Measurements from ENCODE around the gene RNU11.
"Not testable (repeated sequence)": the region's sequence is repeated elsewhere in the genome, so short reads cannot be mapped to it uniquely, and the experiment has no call there.

RNU11 gene

GRCh38 chr1:28648474-28649198 lies at the start of gene RNU11:
RNU11 (plus strand) TSS chr1:28648600.
- peak; percentile 91 for DNase-seq

- DNase-seq = no peak
These were observed 46.7 kb upstream of the RNU11 start for GRCh38 chr1:28601696-28602095.

GRCh38 chr1:28602536-28603439 lies 45.6 kb upstream of the RNU11 start:
- DNase-seq = no peak

DNA sequence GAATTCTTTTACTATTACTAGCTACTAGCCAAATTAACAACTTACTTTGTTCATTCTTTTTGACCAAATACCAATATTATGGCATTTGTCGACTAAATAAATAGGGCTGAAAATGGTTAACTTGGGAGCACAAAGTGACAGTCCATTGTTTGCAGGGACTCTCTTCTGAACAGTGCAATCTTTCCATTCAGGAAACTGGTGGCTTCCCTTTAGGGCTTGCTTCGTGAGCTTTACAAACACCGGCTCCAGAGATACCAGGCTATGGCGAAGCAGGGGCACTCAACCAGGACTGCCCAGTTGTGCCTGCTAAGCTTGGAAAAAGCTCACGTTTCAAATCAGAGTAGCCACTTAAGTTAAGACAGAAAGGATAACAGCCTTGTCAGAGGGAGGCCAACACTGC lies 44.0 kb upstream of the RNU11 start:
- DNase-seq = no peak

GRCh38 chr1:28604962-28605361 lies 43.4 kb upstream of the RNU11 start:
- DNase-seq = no peak

- no peak for DNase-seq
These were observed 41.6 kb upstream of the RNU11 start for GRCh38 chr1:28606771-28607170.

GRCh38 chr1:28613175-28613574 lies 35.2 kb upstream of the RNU11 start:
- DNase-seq = no peak

DNA sequence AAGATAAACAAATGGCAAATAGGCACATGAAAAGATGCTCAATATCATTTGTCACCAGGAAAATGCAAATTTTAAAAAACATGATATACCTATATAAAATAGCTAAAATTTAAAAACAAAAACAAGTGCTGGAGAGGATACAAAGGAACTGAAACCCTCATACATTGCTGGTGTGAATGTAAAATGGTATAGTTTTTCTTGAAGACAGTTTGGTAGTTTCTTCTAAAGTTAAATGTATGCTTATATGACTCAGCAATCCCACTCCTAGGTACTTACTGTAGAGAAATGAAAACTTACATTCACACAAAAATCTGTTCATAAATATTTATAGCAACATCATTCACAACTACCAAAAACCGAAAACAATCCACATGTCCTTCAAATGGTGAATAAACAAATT lies 16.7 kb upstream of the RNU11 start:
- no peak for DNase-seq

DNA sequence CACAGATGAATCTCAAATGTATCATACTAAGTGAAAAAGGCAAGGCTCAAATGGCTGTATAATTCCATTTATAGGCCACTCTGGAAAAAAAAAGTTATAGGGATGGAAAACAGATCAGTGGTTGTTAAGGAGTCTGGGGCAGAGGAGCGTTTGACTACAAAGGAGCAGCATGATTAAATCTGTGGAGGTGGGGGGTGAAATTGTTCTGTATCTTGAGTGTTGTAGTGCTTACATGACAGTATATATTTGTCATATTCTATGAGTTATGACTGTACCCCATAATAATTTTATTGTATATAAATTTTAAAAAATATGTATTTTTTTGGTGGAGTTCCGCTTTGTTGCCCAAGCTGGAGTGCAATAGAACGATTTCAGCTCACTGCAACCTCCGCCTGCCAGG lies 15.8 kb upstream of the RNU11 start:
- DNase-seq = no peak

DNA sequence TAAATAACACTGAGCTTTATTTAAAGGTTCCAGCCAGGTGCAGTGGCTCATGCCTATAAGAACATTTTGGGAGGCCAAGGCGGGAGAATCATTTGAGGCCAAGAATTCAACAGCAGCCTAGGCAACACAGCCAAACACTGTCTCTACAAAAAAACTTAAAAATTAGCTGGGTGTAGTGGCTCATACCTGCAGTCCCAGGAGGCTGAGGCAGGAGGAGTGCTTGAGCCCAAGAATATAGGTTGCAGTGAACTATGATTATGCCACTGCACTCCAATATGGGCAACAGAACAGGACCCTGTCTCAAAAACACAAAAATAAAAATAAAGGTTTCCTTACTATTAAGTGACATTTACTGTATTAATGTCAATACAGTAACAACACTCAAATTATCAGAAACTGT lies 7.6 kb upstream of the RNU11 start:
- no peak for DNase-seq

- DNase-seq = no peak
These were observed 6.1 kb upstream of the RNU11 start for GRCh38 chr1:28642056-28642846.

DNA sequence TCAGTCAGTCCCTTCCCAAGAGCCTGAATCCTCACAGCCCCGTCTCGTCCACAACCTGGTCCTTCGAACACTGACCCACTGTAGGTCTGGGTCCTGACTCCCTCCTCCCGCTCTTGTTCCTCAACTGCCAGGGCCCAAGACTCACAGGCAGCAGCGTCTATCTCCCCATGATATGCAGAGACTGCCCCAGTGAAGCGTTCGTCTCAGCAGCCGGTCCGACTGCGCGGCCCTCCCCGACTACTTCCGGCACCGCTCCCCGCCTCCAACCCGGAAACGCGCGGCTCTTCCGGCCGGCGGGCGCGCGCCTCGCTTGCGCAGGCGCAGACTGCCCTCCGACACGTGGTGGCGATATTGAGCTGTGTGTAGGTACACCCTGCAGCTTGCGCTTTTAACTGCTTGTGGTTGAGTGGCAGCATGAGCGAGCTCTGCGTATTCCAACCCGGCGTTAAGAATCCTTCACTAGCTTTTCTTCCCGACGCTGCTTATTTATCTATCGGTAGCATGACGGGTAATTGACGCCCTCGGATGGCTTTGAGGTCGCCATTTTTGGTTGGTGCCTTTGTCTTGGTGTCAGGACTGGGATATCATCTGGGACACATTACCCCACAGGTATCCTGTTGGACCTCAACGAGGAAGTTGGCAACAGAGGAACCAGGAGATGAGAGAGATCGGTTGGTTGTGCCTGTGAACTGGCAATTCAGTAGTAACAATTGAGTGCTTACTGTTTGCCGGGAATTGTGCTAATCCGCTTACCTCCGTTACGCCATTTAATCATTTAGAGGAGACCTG lies 5.4 kb upstream of the RNU11 start, which contains the start of gene TAF12:
TSS of gene TAF12 (minus strand) at position 221 of the 789 bp plus-strand sequence. CDS start 20,986 bp downstream, outside the sequence.
- peak; percentile 90 for DNase-seq

GRCh38 chr1:28644494-28644893 lies 3.9 kb upstream of the RNU11 start:
- no peak for DNase-seq

DNA sequence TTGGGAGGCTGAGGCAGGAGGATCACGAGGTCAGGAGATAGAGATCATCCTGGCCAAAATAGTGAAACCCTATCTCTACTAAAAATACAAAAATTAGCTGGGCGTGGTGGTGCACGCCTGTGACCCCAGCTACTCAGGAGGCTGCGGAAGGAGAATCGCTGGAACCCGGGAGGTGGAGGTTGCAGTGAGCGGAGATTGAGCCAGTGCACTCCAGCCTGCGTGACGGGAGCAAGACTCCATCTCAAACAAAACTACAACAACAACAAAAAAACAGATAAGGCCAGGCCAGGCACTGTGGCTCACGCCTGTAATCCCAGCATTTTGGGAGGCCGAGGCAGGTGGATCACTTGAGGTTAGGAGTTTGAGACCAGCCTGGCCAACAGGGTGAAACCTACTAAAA lies 3.0 kb upstream of the RNU11 start:
- not testable (repeated sequence) for DNase-seq

DNA sequence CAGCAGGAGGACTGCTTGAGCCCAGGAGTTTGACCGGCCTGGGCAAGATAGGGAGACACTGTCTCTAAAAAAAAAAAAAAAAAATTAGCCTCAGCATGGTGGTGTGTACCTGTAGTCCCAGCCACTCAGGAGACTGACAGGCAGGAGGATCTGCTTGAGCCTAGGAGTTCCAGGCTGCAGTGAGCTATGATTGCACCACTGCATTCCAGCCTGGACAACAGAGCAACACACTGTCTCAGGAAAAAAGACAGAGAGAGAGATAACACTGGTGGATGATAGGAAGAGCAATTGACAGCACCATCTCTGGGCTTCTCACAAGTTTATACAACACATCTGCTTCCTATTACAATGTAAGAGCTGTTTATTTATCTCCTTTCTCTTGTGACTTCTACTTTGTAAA lies 2.4 kb upstream of the RNU11 start:
- no peak for DNase-seq

GRCh38 chr1:28648008-28648473 lies 359 bp upstream of the RNU11 start:
- DNase-seq = peak; percentile 87

DNA sequence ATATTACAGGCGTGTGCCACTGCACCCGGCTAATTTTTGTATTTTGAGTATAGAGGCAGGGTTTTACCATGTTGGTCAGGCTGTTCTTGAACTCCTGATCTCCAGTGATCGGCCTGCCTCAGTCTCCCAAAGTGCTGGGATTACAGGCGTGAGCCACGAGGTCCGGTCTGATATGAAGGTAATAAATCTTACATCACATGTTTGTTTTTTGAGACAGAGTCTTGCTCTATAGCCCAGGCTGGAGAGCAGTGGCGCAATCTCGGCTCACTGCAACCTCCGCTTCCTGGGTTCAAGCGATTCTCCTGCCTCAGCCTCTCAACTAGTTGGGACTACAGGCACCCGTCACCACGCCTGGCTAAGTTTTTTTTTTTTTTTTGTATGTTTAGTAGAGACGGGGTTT lies 4.7 kb downstream of the RNU11 start:
- not testable (repeated sequence) for DNase-seq

GRCh38 chr1:28653870-28654269 lies 5.5 kb downstream of the RNU11 start:
- DNase-seq = not testable (repeated sequence)

DNA sequence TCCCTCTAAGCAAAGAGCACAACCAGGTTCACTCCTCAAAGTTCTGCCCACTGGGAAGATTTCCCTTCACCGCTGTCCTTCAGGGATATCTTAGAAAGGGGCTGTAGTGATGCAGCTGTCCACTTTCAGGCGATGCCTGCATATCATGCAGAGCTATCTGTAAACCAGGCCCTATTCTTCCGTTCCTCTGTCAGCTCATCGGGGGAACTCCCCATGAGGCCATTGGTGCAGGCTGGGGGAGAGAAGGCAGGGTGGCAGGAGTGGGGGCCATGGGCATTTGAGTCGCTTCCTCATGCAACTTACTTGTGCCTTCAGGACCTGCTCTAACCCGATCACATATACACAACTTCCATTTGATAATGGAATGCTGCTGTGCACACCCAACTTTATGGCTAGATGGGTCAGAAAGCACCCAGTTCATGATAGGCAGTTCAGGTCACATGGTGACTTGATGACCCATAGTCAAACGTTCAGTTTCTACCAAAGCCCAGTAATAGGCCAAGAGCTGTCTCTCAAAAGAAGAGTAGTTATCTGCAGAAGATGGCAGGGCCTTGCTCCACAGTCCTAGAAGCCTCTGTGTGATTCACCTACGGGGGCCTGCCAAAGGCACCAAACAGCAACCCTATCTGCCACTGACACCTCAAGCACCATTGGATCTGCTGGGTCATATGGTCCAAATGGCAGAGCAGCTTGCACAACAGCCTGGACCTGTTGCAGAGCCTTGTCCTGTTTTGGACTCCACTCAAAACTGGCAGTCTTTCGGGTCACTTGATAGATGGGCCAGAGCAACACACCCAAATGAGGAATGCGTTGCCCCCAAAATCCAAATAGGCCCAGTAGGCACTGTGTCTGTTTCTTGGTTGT lies 7.3 kb downstream of the RNU11 start:
- DNase-seq = not testable (repeated sequence)

- no peak for DNase-seq
These were observed 7.9 kb downstream of the RNU11 start for GRCh38 chr1:28656335-28656734.

- DNase-seq = no peak
These were observed 15.6 kb downstream of the RNU11 start for GRCh38 chr1:28663871-28664470.
